Prostate gland (tissue), 2 donors: ENCODE measurements around the gene DCX.

Experiments used
- CTCF ChIP-seq, 4 experiments: fragments of 200-600 bp in 2 of 4; fragments of 450-650 bp in 2 of 4; sonication (generic) in 2 of 4; IDR thresholded peaks; 1 replicate in 3 of 4; 2 replicates in 1 of 4; pipeline ENCODE4 v1.5.1; 2016 to 2019; ENCODE audit warnings: antibody characterized with exemption in 4 of 4, mild to moderate bottlenecking in 2 of 4, moderate library complexity in 2 of 4
- POLR2AphosphoS5 ChIP-seq: sonication (generic); formaldehyde crosslinking; IDR thresholded peaks from one replicate; pipeline ENCODE4 v1.6.1; 2017; ENCODE audit warnings: antibody characterized with exemption

DNA sequence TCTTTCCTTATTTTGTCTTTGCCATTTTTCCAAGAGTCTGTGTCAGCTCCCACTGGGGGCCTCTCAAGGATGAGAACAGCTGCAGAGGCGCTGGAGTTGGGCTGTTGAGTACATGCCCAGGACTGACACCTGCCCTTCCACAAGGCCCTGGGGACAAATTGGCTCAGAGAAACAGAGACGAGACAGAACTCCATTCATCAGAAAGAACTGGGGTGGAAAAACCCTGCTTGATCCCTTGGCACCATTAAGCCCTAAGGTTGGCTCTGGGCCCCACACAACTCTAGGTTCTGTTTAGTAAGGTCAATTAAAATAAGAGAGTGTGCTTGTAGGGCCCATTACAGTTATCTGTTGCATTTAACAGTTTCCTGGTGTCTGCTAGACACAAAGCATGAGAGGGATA is 63.6 kb downstream of the DCX start:
- TF ChIP-seq CTCF (IDR thresholded peaks at IDR 0.05): no peak
- no peak for TF ChIP-seq POLR2AphosphoS5
